GM19467 (cell line): ENCODE measurements around the gene VPS35L.

Experiments used
- ATAC-seq: cut with Tn5 transposase; IDR thresholded peaks from one replicate; pipeline ENCODE4 v1.9.1; 2021; ENCODE audit warnings: mild to moderate bottlenecking, moderate library complexity; ENCODE audit not compliant: unreplicated experiment

The VPS35L gene

DNA sequence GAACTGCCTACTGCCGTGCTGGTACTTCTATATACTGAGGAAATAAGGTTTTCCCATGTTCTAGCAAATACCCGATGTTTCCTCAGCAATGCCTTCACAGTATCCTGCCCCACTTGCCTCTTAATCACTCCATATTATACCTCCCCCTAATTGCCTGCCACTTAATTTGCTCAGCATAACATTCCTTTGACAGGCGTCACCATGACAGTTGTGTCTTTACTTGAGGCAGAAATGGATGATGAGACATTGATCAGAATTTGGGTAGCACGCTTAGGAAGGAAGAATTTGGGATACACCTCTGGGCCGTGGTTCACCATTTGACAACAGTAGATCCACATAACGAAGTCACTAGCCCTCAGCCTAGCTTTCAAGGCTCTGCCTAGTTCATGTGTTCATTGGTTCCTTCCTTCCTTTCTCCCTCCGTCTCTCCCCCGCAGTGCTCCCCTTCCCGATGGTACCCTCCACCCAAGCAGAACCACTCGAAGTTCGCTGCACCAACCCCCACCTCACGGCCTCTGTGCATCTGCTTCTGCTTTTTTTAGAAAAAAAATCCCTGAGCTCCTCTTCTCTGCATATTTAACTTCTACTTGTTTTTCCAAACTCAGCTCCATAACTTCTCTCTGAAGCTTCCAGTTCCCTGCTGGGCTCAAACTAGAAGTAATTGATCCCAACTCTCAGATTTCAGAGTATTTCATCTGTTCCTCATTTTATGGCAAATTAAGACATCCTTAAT, 182.0 kb downstream of the VPS35L start:
- no peak for ATAC-seq

DNA sequence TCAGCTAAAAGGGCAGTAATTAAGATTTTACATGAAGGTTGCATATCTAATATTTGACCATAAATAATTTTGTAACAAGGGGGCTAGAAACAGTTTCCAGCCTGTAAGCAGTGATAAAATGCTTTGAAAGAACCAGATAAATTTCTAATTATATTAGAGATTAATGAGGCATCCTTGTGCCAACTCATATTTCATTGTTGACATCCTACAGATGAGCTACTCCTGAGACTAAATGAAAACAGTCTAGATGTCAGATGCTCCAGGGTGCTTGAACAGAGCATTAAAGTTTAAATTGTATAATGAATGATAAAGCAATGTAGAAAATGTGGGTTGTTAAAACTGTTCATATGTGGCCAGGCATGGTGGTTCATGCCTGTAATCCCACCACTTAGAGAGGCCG, 185.9 kb downstream of the VPS35L start:
- ATAC-seq: no peak

DNA sequence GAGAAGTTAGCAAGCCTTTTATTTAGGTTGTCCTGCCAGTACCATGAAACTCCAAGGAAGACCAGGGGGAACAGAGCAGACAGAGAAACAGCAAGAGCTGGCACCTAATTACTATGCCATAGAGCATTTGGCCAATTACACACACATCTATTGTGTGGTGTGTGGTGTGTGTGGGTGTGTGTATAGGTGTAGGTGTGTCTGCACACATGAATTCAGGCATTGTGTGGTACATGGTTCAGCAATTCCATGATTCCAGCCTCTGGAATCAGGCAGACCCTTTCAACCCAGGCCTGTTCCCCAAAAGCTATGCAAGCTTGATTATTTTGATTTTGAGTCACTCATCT, 188.3 kb downstream of the VPS35L start:
- ATAC-seq: no peak

DNA sequence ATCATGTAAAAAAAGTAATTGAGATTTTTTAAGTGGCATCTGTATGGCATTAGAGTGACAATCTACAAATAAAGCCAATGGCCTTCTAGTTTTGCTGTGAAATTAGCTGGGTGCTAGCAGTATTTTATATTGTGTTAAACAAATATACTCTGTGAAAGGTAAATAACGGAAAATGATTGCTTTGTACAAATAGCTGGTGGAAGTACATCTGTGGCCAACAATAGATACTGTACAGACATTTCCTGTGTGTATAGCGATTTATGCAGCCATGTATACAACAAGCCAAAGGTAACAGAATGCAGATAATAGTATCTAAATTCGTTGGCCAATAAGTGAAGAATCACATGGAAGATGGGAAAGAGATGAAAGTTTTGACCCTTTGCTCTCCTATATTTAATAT, 189.2 kb downstream of the VPS35L start:
- ATAC-seq: no peak

DNA sequence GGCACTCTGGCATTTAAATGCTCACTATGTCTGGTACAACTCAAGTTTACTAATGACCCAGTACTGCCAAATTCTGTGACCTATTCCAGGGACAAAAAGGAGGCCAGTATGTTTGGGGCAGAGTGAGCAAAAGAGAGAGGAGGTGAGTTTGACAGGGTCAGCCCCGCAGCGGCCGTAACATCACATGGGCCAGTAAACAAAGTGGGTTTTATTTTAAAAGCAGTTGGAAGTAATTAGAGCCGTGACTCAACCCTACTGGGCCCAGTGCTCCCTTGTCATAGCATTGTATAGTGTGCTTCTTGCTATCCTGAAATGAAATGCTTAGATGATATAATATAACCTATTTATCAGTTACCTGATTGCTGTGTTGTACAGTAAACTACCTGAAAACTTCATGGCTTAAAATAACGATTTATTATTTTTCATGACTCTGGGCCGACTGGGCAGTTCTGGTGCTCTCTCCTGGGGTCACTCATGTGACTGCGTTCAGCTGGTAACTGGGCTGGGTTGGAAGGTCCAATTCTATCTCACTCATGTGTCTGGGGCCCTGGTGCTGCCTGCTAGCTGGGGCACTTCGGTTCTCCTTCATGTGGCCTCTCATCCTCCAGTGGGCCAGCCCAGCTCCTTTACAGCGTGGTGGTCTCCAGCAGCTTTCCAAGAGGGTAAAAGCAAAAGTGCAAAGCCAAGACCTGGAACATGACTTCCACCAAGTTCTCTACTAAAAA, 189.9 kb downstream of the VPS35L start:
- ATAC-seq: no peak

DNA sequence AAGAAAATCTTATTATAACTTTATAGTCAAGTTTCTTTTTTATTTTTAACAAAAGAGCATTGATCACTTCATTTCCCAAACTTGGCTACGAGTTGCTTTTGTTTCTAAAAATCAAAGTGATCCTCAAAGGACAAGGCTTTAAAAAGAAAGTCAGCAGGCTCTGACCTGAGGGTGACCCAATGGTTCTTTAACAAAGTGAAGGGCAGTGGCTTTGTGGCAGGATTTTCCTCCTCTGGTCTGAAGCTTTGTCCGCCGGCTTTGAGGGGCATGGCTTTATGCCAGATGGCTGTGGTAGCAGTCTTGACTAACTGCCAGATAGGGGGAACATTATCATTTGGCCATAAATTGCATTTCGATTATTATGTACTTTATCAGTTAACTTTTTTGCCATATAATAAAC, 191.1 kb downstream of the VPS35L start:
- ATAC-seq: no peak

DNA sequence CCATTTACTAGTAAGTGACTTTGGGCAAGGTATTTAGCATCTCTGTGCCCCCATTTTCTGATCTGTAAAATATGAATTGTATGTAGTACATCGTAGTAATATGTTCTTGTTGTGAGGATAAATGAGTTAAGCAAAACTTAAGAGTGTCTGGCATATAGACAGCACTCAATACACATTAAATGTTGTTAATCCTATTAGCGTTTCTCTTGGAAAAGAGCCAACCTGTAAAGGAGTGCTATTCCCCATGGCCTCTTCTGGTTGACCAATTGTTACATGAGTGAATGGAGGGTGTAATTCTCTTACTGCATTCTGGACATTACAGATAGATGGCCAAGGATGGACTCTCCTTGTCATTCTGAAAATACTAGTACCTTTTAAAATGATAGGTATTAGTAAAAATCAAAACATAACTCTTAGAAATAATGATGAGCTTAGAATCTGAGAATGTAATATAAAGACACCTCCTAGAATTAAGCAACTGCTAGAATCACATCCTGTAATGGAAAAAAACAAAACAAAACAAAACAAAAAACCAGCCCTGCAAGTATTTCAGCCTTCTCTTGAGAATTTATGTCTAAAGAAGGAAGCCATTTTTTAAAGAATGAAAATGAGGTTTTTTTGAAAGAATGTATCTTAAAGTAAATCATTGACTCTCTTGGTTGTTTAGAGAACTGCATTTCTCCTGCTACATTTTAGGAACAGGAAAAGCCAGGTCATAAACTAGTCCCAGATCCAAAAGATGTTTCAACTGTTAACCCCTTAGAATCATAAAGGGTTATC, 193.1 kb downstream of the VPS35L start:
- no peak for ATAC-seq

DNA sequence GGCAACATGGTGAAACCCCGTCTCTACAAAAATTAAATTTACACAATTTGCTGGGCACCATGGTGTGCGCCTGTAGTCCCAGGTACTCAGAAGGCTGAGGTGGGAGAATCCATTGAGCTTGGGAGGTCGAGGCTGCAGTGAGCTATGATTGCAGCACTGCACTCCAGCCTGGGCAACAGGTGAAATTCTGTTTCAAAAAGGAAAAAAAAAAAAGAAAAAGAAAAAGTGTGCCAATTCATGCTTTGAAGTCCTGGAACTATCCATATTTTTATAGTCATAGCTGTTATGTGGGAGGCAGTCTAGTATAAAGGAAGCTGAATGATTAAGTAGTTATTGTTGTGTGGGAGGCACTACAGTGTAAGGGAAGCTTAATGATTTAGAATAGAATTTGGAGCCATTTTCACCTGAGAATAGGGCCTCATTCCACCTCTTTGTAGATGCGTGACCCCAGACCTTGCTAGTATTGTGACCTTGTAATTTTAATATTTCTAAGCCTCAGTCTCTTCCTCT, 194.1 kb downstream of the VPS35L start:
- ATAC-seq: no peak
